Mesodermal cell (in vitro differentiated cells): ENCODE measurements around the gene KRT7.
"Not testable (repeated sequence)": the region's sequence is repeated elsewhere in the genome, so short reads cannot be mapped to it uniquely, and the experiment has no call there.

Experiments used
- H3K27ac ChIP-seq: 2 replicates; pipeline ENCODE4 v1.7.0; 2013; ENCODE audit warnings: mild to moderate bottlenecking, low read depth, low read length, moderate library complexity; ENCODE audit not compliant: severe bottlenecking
- H3K36me3 ChIP-seq: 2 replicates; pipeline ENCODE4 v1.7.1; 2013; ENCODE audit warnings: mild to moderate bottlenecking, low read length, moderate library complexity; ENCODE audit not compliant: control insufficient read depth, insufficient read depth
- H3K4me1 ChIP-seq: one replicate; pipeline ENCODE4 v1.7.1; 2013; ENCODE audit warnings: mild to moderate bottlenecking, low read length; ENCODE audit not compliant: insufficient read depth, control insufficient read depth, poor library complexity, severe bottlenecking
- H3K4me3 ChIP-seq: 2 replicates; pipeline ENCODE4 v1.7.0; 2013; ENCODE audit warnings: low read length, control low read depth, mild to moderate bottlenecking; ENCODE audit not compliant: insufficient read depth, poor library complexity, severe bottlenecking; ENCODE audit errors: extremely low read depth
- H3K9me3 ChIP-seq: 2 replicates; pipeline ENCODE4 v1.7.1; 2013; ENCODE audit warnings: mild to moderate bottlenecking, low read length, moderate library complexity; ENCODE audit not compliant: control insufficient read depth
- WGBS, 2 experiments: methylation state at CpG; one replicate each; pipeline ENCODE4 v1.1.5; 2013; ENCODE audit warnings: missing lambda C conversion rate in 2 of 2; ENCODE audit not compliant: insufficient coverage in 2 of 2; 5-methylcytosine and 5-hydroxymethylcytosine counted together

The KRT7 gene

DNA sequence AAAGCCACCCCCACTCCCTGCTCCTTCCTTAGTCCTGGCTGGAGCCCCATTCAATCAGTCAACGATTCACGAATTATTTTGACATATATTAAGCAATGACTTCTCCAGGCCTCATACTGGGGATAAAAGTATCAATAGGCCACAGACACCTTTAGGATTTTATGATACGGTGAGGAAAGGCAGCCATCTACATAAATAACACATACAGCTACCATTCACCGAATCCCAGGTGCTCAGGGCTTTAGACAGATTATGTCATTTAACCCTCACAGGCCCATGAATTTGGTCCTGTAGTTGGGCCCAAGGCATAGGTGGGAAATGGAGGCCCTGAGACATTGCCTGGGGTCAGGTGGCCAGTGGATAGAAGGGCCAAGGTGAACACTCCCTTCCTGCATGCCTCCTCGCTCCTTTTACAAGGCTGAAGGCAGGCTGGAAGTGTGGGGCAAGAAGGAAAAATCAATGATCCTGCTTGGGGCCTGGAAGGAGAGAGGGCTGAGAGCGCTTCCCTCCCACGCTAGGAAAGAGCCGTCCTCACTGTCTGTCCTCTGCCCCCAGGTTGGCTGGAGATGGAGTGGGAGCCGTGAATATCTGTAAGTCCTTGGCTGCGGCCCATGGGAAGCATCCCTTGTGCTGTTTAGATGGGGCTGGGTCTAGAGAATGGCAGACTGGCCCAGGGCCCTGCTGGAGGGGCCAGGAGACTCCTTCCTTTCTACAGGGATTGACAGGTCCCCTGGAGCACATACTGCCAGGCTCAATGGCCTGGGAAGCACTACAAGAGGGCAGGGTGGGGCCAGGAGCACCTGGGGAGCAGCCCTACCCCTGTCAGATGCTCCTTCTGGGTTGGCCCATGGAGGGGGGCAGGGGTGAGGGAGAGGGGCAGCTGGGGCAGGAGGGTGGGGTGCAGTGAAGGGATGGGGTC, 14.8 kb downstream of the KRT7 start:
- no peak overlapping the region for H3K27ac ChIP-seq

DNA sequence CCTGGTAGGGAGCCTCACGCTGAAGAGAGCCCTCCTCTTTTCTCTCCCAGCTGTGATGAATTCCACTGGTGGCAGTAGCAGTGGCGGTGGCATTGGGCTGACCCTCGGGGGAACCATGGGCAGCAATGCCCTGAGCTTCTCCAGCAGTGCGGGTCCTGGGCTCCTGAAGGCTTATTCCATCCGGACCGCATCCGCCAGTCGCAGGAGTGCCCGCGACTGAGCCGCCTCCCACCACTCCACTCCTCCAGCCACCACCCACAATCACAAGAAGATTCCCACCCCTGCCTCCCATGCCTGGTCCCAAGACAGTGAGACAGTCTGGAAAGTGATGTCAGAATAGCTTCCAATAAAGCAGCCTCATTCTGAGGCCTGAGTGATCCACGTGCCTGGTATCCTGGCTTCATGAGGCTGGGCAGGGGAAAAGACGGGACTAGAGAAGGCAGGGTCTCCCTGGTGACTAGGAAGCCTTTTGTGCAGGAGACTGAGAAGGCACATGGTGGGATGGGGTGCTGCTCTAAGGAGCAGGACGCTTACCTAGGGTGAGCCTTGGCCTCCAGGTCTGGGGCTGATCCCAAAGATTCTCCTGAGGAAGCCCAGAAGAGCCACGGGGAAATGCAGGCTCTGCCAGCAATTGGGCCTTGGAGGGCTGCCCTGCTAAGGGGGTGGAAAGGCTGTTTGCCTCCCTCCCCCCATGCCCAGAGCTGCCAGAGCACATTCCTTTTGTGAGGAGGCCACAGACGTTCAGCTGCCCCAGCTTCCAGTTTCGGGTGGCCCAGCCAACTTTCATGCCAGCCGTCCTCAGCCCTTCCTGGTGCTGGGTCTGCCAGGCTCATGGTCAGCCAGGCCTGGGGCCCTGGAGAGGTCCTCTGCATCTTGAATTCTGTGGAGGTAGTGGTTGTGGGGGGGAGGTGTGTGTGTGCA, 15.8 kb downstream of the KRT7 start:
- WGBS, 2 experiments, result 89 to 94% methylated on average over 14 to 17 of the region's 18 CpGs

More for the DNA sequence above, 14.8 kb downstream of the KRT7 start:
- Histone ChIP-seq H3K4me3 (no peak overlapping the region), H3K36me3 (no peaks in the 10 kb centered on the region), H3K4me1 (peaks cover 8% of the 10 kb centered on the region), H3K9me3 (no peaks in the 10 kb centered on the region)
- WGBS, 2 experiments, result 74 to 76% methylated on average over 7 to 9 of the region's 10 CpGs

DNA sequence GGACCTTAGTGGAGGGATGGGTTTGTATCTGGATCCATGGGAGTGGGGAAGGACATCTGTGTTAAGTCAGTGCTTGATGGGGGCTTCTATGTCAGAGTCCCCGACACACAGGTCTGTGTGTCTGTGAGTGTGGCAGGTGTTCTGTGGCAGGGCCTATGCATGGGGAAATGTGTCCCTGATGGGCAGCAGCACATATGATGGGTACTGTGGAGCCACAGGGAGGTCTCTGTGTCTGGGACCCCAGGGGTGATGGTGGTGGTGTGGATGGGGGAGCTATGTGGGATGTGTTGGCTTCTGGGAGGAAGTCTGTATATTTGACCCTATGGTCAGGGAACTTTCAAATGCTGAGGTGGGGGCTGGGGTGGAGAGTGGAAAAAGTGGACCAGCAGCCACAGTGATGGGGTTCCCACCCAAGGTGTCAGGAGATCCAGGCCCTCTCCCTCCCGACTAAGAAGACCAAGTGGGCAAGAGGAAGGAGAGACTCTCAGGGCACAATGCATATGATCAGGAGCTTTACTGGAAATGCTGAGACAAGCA, 16.5 kb downstream of the KRT7 start:
- H3K4me3 ChIP-seq, result no peak overlapping the region
- H3K4me1 ChIP-seq, result peaks cover 3% of the 10 kb centered on the region
- no peak overlapping the region for H3K27ac ChIP-seq
- H3K36me3 ChIP-seq, result no peaks in the 10 kb centered on the region
- no peaks in the 10 kb centered on the region for H3K9me3 ChIP-seq
- WGBS, 2 experiments, result 94 to 100% methylated on average over 2 of the region's 2 CpGs

More for the DNA sequence above, 15.8 kb downstream of the KRT7 start:
- H3K4me1 ChIP-seq, result peaks cover 8% of the 10 kb centered on the region
- H3K27ac ChIP-seq, result no peak overlapping the region
- H3K9me3 ChIP-seq, result no peaks in the 10 kb centered on the region
- H3K4me3 ChIP-seq, result no peak overlapping the region
- no peaks in the 10 kb centered on the region for H3K36me3 ChIP-seq

DNA sequence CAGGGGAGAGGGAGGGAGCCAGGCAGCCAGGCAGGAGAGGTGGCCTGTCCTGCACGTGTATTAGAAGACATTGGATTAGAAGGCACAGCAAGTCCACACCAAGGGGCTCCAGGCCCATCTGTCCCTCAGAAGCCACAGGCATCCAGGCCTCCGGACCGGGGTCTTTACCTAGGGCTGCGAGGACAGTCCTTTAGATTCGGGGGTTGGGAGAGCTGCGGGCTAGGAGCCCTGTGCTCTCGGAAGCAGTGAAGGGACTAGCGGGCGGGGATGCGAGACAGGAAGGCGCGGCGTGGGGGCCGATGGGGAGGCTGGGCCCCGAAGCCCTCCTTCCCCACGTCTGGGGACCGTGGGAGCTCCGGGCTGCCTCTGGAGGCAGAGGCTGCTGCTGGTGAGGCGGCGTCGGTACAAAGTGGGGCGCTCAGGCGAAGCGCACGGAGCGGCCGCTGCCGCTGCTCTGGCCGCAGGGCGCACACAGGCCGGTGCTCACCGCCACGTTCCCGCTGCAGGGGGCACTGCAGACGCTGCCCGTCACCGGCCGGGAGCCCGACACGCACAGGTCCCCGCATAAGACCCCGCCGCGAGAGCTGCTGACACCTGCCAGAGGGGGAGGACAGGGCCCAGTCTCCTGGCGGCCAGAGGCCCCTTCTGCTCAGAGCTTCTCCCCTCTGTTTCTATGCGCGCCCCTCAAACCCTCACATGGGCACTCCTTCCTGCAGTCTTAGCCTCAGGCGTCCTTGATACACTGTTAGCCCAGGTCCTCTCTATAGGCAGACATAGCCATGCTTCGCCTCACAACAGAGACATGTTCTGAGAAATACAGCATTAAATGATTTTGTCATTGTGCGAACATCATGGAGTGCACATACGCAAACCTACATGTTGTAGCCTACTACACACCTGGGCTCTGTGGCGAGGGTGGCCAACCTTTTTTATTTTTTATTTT, 17.3 kb downstream of the KRT7 start:
- Histone ChIP-seq H3K36me3 (no peaks in the 10 kb centered on the region), H3K9me3 (no peaks in the 10 kb centered on the region), H3K4me1 (peaks cover 3% of the 10 kb centered on the region), H3K27ac (no peak overlapping the region), H3K4me3 (no peak overlapping the region)
- WGBS, 2 experiments, result 20 to 27% methylated on average over 41 to 43 of the region's 52 CpGs

DNA sequence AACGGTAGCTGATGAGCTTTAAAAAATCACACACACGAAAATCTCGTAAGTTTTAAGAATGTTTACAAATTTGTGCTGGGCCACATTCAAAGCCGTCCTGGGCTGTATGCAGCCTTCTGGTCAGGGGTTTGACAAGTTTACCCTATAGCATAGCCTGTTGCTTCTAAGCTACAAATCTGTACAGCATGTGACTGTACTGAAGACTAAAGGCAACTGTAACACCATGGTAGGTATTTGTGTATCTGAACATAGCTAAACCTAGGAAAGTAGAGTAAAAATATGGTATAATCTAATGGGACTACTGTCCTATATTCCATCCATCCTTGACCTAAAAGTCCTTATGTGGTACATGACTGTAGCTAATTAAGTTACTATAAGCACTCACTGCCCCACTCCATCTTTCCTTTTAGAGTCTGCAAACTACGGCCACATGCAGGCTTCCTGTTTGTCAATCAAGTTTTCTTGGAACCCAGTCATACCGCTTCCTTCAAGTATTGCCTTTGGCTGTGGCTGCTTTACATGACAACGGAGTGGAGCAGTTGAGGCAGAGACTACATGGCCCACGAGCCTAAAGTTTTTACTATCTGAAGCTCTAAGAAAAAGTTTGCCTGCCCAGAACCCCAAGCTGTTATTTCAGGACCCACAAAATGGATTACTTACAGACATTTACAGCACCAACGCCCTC, 18.5 kb downstream of the KRT7 start:
- no peaks in the 10 kb centered on the region for H3K9me3 ChIP-seq
- no peaks in the 10 kb centered on the region for H3K36me3 ChIP-seq
- H3K27ac ChIP-seq, result no peak overlapping the region
- WGBS, 2 experiments, result 87 to 88% methylated on average over 6 to 7 of the region's 9 CpGs
- peaks cover 1% of the 10 kb centered on the region for H3K4me1 ChIP-seq
- H3K4me3 ChIP-seq, result no peak overlapping the region

DNA sequence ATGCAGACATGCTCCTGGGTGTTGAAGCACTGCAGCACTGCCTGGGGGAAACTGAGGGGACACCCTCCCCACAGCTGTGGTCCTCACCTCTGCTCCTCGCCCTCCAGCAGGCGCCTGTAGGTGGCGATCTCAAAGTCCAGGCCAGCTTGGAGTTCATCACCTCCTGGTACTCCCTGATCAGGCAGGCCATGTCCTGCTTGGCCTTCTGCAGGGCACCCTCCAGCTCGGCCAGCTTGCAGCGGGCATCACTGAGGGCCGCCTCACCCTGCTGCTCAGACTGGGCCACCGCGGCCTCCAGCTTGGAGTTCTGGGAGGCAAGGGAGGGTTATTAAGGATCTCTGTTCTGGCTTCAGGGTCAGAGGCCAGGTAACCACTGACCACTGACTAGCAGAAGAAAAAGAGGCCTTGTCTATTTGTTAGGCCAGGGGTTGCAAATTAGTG, 19.2 kb downstream of the KRT7 start:
- WGBS, 2 experiments, result 87 to 100% methylated on average over 2 to 6 of the region's 8 CpGs
- H3K36me3 ChIP-seq, H3K4me1 ChIP-seq, H3K27ac ChIP-seq, H3K9me3 ChIP-seq, H3K4me3 ChIP-seq: not testable (repeated sequence)

DNA sequence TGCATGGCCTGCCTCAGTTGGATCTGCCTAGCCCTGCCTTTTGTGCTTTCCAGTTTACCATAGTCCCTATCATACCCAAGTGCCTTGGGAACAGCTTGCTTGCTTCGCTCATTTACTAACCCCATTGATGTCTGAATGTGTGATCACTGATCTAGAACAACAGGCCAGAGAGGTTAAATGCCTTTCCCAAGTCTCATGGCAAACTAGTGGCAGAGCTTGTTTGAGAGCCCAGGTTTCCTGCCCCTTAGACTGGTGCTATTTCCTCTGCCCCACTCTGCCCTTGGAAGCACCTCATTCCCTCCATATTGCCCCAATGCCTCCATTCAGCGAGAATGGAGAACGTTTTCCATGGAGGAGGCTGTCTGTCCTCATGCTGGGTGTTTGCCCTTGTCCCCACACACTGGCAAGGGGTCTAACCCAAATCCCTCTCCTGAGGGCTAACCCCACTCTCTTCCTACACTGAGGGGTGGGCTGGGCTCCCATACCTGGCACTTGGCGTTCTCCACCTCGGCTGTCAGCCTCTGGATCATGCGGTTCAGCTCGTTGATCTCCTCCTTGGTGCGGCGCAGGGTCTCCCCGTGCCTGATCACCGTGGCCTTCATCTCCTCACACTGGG, 19.8 kb downstream of the KRT7 start:
- no peak overlapping the region for H3K4me3 ChIP-seq
- WGBS, 2 experiments, result 75 to 92% methylated on average over 4 to 5 of the region's 11 CpGs

DNA sequence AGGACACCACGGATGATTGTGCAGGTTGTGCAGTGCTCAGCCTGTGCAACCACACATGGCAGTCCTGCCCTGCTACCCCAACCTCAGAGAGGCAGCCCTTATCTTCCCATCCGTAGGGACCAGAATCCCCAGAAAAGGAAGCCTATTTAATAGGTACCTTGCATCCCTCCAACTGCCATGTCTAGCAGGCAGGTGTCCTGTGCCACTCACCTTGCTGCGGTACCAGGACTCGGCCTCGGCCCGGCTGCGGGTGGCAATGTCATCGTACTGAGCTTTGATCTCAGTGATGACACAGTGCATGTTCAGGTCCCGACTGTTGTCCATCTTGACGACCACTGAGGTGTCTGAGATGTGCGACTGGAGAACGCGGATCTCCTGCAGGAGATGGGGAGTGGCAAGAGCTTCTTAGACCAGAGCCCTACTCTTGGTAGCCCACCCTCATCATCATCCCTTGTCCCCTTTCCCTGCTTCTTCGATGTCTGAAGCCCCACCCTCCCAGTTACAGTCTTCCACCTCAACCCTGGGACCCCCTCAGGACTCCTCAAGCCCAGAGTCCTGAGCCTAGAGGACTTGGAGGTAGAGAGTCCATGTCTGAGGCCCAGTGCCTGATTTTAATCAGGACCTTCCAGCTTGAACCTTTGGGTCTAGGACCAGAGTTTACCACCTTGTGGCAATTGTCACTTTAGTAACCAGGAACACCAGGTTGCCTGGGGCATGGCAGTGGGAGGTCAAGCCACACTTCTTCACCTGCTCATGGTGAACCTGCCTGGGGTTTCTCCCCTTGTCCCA, 20.5 kb downstream of the KRT7 start:
- H3K4me1 ChIP-seq, result no peaks in the 10 kb centered on the region
- H3K36me3 ChIP-seq, result no peaks in the 10 kb centered on the region
- no peak overlapping the region for H3K27ac ChIP-seq
- no peaks in the 10 kb centered on the region for H3K9me3 ChIP-seq
- no peak overlapping the region for H3K4me3 ChIP-seq
- 93 to 97% methylated on average over 9 to 14 of the region's 14 CpGs for WGBS, 2 experiments

More for the DNA sequence above, 19.8 kb downstream of the KRT7 start:
- H3K36me3 ChIP-seq, result no peaks in the 10 kb centered on the region
- no peaks in the 10 kb centered on the region for H3K4me1 ChIP-seq
- H3K9me3 ChIP-seq, result no peaks in the 10 kb centered on the region
- H3K27ac ChIP-seq, result no peak overlapping the region
